ENCODE data around the gene C10orf120.

DNA sequence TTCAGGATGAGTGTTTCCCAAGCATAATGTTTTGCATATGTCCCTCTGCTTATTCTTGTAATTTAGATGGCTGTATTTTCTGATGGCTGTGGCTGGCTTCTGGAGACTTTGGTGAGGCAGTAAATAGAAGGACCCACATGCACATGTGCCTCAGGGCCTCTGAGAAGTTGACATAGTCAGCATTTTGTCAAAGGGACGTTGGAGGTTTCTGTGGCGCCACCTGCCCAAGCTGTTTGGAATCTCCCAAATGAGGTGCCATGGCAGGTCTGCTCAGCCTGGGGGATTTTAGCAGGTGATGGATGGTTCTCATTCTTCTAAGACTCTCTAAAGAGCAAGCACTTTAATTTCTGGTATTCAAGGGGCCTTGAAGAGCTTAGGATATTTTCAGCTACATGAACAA is 29.8 kb downstream of the C10orf120 start:
- TF ChIP-seq POLR2AphosphoS5 (IDR thresholded peaks at IDR 0.05; ENCODE audit: insufficient read depth, low read depth, low read length) (no peak), POLR2A (IDR thresholded peaks at IDR 0.05; ENCODE audit: low read depth, low read length) (no peak)
- TF ChIP-seq, protein P1, sequence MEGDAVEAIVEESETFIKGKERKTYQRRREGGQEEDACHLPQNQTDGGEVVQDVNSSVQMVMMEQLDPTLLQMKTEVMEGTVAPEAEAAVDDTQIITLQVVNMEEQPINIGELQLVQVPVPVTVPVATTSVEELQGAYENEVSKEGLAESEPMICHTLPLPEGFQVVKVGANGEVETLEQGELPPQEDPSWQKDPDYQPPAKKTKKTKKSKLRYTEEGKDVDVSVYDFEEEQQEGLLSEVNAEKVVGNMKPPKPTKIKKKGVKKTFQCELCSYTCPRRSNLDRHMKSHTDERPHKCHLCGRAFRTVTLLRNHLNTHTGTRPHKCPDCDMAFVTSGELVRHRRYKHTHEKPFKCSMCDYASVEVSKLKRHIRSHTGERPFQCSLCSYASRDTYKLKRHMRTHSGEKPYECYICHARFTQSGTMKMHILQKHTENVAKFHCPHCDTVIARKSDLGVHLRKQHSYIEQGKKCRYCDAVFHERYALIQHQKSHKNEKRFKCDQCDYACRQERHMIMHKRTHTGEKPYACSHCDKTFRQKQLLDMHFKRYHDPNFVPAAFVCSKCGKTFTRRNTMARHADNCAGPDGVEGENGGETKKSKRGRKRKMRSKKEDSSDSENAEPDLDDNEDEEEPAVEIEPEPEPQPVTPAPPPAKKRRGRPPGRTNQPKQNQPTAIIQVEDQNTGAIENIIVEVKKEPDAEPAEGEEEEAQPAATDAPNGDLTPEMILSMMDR (IDR thresholded peaks at IDR 0.05; ENCODE audit: extremely low read depth in 1 of 2, insufficient read depth in 1 of 2, low read depth in 1 of 2, low read length in 2 of 2): no peak
